ENCODE results near the gene IGF1.

DNA sequence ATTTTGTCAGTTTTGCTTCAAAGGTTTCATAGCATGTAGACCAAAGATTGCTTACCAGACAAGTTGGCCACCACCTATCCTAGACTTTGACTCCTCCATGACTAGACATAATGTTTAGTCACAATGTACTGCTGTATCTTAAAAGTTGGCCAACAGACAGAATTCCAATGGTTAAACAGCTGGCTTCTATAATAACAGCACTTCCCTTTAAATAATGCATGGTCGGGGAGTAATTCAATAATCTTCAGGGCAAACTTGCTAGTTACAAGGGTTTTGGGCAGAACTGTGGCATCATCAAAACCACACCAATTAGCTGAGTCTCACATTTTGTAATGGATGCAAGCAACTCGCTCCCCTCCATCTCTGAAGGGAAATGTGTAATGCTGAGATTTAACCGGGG is 56.9 kb downstream of the IGF1 start:
- TF ChIP-seq, protein P1, sequence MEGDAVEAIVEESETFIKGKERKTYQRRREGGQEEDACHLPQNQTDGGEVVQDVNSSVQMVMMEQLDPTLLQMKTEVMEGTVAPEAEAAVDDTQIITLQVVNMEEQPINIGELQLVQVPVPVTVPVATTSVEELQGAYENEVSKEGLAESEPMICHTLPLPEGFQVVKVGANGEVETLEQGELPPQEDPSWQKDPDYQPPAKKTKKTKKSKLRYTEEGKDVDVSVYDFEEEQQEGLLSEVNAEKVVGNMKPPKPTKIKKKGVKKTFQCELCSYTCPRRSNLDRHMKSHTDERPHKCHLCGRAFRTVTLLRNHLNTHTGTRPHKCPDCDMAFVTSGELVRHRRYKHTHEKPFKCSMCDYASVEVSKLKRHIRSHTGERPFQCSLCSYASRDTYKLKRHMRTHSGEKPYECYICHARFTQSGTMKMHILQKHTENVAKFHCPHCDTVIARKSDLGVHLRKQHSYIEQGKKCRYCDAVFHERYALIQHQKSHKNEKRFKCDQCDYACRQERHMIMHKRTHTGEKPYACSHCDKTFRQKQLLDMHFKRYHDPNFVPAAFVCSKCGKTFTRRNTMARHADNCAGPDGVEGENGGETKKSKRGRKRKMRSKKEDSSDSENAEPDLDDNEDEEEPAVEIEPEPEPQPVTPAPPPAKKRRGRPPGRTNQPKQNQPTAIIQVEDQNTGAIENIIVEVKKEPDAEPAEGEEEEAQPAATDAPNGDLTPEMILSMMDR (IDR thresholded peaks at IDR 0.05) = no peak
- no peak for TF ChIP-seq POLR2A (IDR thresholded peaks at IDR 0.05)

Data from testis (tissue), 2 donors.